Sigmoid colon (tissue), 7 donors: Measurements from ENCODE around the gene GP5. TPM values are rescaled to one million over a fixed set of nuclear protein-coding genes. Genes with fewer than 3 reads are reported as not detected.

Experiments used
- DNase-seq: peaks from one replicate; pipeline ENCODE4 v3.0.0-alpha.2; 2019
- H3K27ac ChIP-seq, 4 donors: fragments of 200-600 bp; sonication (generic); one replicate each; pipeline ENCODE4 v1.5.1; 2016 to 2019; ENCODE audit warnings: mild to moderate bottlenecking in 1 of 4
- H3K27me3 ChIP-seq, 3 donors: fragments of 200-600 bp; sonication (generic); one replicate each; pipeline ENCODE4 v1.5.1; 2019; ENCODE audit warnings: mild to moderate bottlenecking in 1 of 3
- H3K36me3 ChIP-seq, 4 donors: fragments of 200-600 bp; sonication (generic); one replicate each; pipeline ENCODE4 v1.5.1; 2016 to 2019
- H3K4me1 ChIP-seq, 4 donors: fragments of 200-600 bp; sonication (generic); one replicate each; pipeline ENCODE4 v1.5.1; 2017 to 2019
- H3K4me3 ChIP-seq, 4 donors: fragments of 200-600 bp; sonication (generic); one replicate each; pipeline ENCODE4 v1.5.1; 2017 to 2019; ENCODE audit warnings: mild to moderate bottlenecking in 2 of 4, moderate library complexity in 1 of 4
- H3K9me3 ChIP-seq, 4 donors: fragments of 200-600 bp in 3 of 4; sonication (generic) in 3 of 4; one replicate each; pipeline versions ENCODE4 v1.5.1 to v1.6.1; 2013 to 2019
- CTCF ChIP-seq, 4 experiments: fragments of 450-650 bp in 3 of 4; fragments of 200-600 bp in 1 of 4; IDR thresholded peaks; one replicate each; pipeline ENCODE4 v1.5.1; 2016 to 2019; ENCODE audit warnings: antibody characterized with exemption in 4 of 4, mild to moderate bottlenecking in 3 of 4, moderate library complexity in 2 of 4
- EP300 ChIP-seq, 4 donors: sonication (generic); formaldehyde crosslinking; IDR thresholded peaks; one replicate each; pipeline ENCODE4 v1.6.1; 2017; ENCODE audit warnings: antibody characterized with exemption in 4 of 4
- POLR2A ChIP-seq, 2 donors: fragments of 450-650 bp; IDR thresholded peaks; one replicate each; pipeline ENCODE4 v1.6.1; 2016; ENCODE audit warnings: antibody characterized with exemption in 2 of 2, mild to moderate bottlenecking in 2 of 2, moderate library complexity in 2 of 2
- POLR2AphosphoS5 ChIP-seq, 4 donors: sonication (generic); formaldehyde crosslinking; IDR thresholded peaks; one replicate each; pipeline ENCODE4 v1.6.1; 2017; ENCODE audit warnings: antibody characterized with exemption in 4 of 4
- WGBS, 2 donors: extraction: QIAGEN DNeasy Blood & Tissue Kit; methylation state at CpG; one replicate each; pipeline ENCODE4 v1.1.7; 2013; 5-methylcytosine and 5-hydroxymethylcytosine counted together
- intact Hi-C: fragments of 100-400 bp; cut with DNase I; formaldehyde crosslinking; loops from one replicate; pipeline ENCODE4 v1.15.1; 2023
- polyA plus RNA-seq, 3 donors: library from polyadenylated mRNA; stranded (reverse); fragments of 200-250 nt; gene quantifications; one replicate each; pipeline ENCODE4 v1.2.3, GENCODE V29; 2013
- total RNA-seq, 4 donors: library from RNA; depleted of rRNA; stranded (reverse); fragments of >200 nt; gene quantifications; one replicate each; pipeline ENCODE4 v1.1.0, GENCODE V29; 2016
- donor health status: healthy with polysubstance abuse.
- donor health status: Bipolar disorder and iron deficiency.
- donor health status: healthy.

GP5 gene
- total and polyA plus RNA-seq, 7 donors = 0.14 to 0.69 TPM; not detected in 5

GRCh38 chr3:194373028-194373427 is 26.0 kb downstream of the GP5 start:
- no peaks in the 10 kb centered on the region for H3K36me3 ChIP-seq
- TF ChIP-seq CTCF (IDR thresholded peaks at IDR 0.05) (no peak), EP300 (IDR thresholded peaks at IDR 0.05) (no peak), POLR2AphosphoS5 (IDR thresholded peaks at IDR 0.05) (no peak)
- 93 to 95% methylated on average over 14 of the region's 14 CpGs for WGBS, 2 donors

GRCh38 chr3:194370753-194371152 is 28.3 kb downstream of the GP5 start:
- Histone ChIP-seq H3K27me3 (peaks cover 0 to 31% (median 0%) of the 10 kb centered on the region in 3 donors), H3K4me3 (no peak overlapping the region), H3K27ac (no peak overlapping the region), H3K4me1 (peaks cover 0 to 6% (median 0%) of the 10 kb centered on the region in 4 donors), H3K9me3 (no peaks in the 10 kb centered on the region), H3K36me3 (no peaks in the 10 kb centered on the region)
- DNase-seq = no peak
- TF ChIP-seq POLR2A (IDR thresholded peaks at IDR 0.05) (no peak), CTCF (IDR thresholded peaks at IDR 0.05) (no peak), POLR2AphosphoS5 (IDR thresholded peaks at IDR 0.05) (no peak), EP300 (IDR thresholded peaks at IDR 0.05) (no peak)
- intact Hi-C loops = no loop called here
- WGBS, 2 donors = 85 to 88% methylated on average over 10 of the region's 10 CpGs

More at GRCh38 chr3:194373028-194373427, 26.0 kb downstream of the GP5 start:
- H3K27ac ChIP-seq = no peak overlapping the region
- H3K4me1 ChIP-seq = peaks cover 0 to 6% (median 0%) of the 10 kb centered on the region in 4 donors
- peaks cover 0 to 28% (median 0%) of the 10 kb centered on the region in 3 donors for H3K27me3 ChIP-seq
- H3K9me3 ChIP-seq = no peaks in the 10 kb centered on the region
- intact Hi-C loops = no loop called here
- DNase-seq = no peak
- no peak overlapping the region for H3K4me3 ChIP-seq

GRCh38 chr3:194369522-194370279 is 29.4 kb downstream of the GP5 start, which contains the start of gene LRRC15:
Gene LRRC15, minus strand, starts transcription at chr3:194369743. Its CDS starts 8,700 bp downstream, at chr3:194361043.
- peaks cover 0 to 28% (median 0%) of the 10 kb centered on the region in 3 donors for H3K27me3 ChIP-seq
- 16 to 24% methylated on average over 21 of the region's 21 CpGs for WGBS, 2 donors
- TF ChIP-seq POLR2A (IDR thresholded peaks at IDR 0.05) (no peak), CTCF (IDR thresholded peaks at IDR 0.05) (no peak), POLR2AphosphoS5 (IDR thresholded peaks at IDR 0.05) (no peak), EP300 (IDR thresholded peaks at IDR 0.05) (no peak)
- no peak for DNase-seq
- no peaks in the 10 kb centered on the region for H3K9me3 ChIP-seq
- no peak within 1 kb of the TSS for H3K27ac ChIP-seq
- peaks cover 0 to 11% (median 3%) of the 10 kb centered on the region in 4 donors for H3K4me1 ChIP-seq
- no peak within 1 kb of the TSS for H3K4me3 ChIP-seq
- H3K36me3 ChIP-seq = no peaks in the 10 kb centered on the region
- intact Hi-C loops = no loop called here

- Histone ChIP-seq H3K4me1 (peaks cover 0 to 18% (median 6%) of the 10 kb centered on the region in 4 donors), H3K27me3 (peaks cover 0 to 28% (median 0%) of the 10 kb centered on the region in 3 donors), H3K9me3 (no peaks in the 10 kb centered on the region), H3K36me3 (no peaks in the 10 kb centered on the region), H3K4me3 (no peak overlapping the region), H3K27ac (no peak overlapping the region)
- TF ChIP-seq EP300 (IDR thresholded peaks at IDR 0.05) = no peak
- no peak for TF ChIP-seq POLR2AphosphoS5 (IDR thresholded peaks at IDR 0.05)
- no peak for TF ChIP-seq CTCF (IDR thresholded peaks at IDR 0.05)
- no peak for TF ChIP-seq POLR2A (IDR thresholded peaks at IDR 0.05)
- WGBS, 2 donors = 75 to 82% methylated on average over 6 of the region's 6 CpGs
- no peak for DNase-seq
- intact Hi-C loops = no loop called here
These were observed 30.1 kb downstream of the GP5 start for GRCh38 chr3:194368918-194369317.
